ENCODE results near the gene ALX3.

DNA sequence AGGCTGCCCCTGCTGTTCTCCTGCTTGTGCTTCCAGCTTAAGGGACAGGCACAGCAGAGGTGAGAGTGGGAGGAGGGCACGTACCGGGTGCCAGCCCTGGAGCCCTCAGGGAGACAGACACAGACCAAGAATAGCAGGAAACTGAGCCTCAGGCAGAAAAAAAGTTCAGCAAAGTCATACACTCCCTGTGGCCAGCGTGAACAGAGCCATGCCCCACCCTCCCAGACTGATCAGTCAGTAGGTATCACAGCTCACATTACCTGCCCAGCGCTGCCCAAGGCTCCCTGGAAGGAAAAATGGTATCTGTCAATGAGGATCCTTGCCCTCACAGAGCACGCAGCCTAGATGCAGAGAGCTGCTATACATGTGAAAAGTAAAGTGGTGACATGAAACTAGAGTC is 43.1 kb upstream of the ALX3 start:
- no peak for TF ChIP-seq POLR2A (IDR thresholded peaks at IDR 0.05; ENCODE audit: extremely low read depth, insufficient read length)
- TF ChIP-seq, protein P1, sequence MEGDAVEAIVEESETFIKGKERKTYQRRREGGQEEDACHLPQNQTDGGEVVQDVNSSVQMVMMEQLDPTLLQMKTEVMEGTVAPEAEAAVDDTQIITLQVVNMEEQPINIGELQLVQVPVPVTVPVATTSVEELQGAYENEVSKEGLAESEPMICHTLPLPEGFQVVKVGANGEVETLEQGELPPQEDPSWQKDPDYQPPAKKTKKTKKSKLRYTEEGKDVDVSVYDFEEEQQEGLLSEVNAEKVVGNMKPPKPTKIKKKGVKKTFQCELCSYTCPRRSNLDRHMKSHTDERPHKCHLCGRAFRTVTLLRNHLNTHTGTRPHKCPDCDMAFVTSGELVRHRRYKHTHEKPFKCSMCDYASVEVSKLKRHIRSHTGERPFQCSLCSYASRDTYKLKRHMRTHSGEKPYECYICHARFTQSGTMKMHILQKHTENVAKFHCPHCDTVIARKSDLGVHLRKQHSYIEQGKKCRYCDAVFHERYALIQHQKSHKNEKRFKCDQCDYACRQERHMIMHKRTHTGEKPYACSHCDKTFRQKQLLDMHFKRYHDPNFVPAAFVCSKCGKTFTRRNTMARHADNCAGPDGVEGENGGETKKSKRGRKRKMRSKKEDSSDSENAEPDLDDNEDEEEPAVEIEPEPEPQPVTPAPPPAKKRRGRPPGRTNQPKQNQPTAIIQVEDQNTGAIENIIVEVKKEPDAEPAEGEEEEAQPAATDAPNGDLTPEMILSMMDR (IDR thresholded peaks at IDR 0.05; ENCODE audit: low read depth, low read length): no peak
- TF ChIP-seq, protein P2, sequence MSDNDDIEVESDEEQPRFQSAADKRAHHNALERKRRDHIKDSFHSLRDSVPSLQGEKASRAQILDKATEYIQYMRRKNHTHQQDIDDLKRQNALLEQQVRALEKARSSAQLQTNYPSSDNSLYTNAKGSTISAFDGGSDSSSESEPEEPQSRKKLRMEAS (IDR thresholded peaks at IDR 0.05; ENCODE audit: low read depth, low read length): no peak
- TF ChIP-seq MYC (IDR thresholded peaks at IDR 0.05; ENCODE audit: low read depth, low read length): no peak
